Suprapubic skin (tissue), 4 donors: ENCODE data around the gene PNLIPRP3. TPM values are rescaled to one million over a fixed set of nuclear protein-coding genes. Genes with fewer than 3 reads are reported as not detected.

ENCODE experiments used
- DNase-seq, 2 donors: peaks; one replicate each; pipeline ENCODE4 v3.0.0-alpha.2; 2019; ENCODE audit warnings: low spot score in 2 of 2
- H3K27ac ChIP-seq: fragments of 200-600 bp; sonication (generic); one replicate; pipeline ENCODE4 v1.5.1; 2019
- H3K27me3 ChIP-seq: fragments of 200-600 bp; sonication (generic); one replicate; pipeline ENCODE4 v1.5.1; 2019
- H3K36me3 ChIP-seq: fragments of 200-600 bp; sonication (generic); one replicate; pipeline ENCODE4 v1.5.1; 2019
- H3K4me1 ChIP-seq: fragments of 200-600 bp; sonication (generic); one replicate; pipeline ENCODE4 v1.5.1; 2019
- H3K4me3 ChIP-seq: fragments of 200-600 bp; sonication (generic); one replicate; pipeline ENCODE4 v1.5.1; 2019; ENCODE audit warnings: mild to moderate bottlenecking
- H3K9me3 ChIP-seq: fragments of 200-600 bp; sonication (generic); one replicate; pipeline ENCODE4 v1.5.1; 2019
- EP300 ChIP-seq: sonication (generic); formaldehyde crosslinking; IDR thresholded peaks from one replicate; pipeline ENCODE4 v1.6.1; 2017; ENCODE audit warnings: antibody characterized with exemption
- POLR2A ChIP-seq, 2 donors: fragments of 450-650 bp; IDR thresholded peaks; one replicate each; pipeline ENCODE4 v1.6.1; 2017; ENCODE audit warnings: antibody characterized with exemption in 2 of 2, mild to moderate bottlenecking in 2 of 2, moderate library complexity in 2 of 2
- POLR2AphosphoS5 ChIP-seq, 3 donors: sonication (generic); formaldehyde crosslinking; IDR thresholded peaks; one replicate each; pipeline ENCODE4 v1.6.1; 2017; ENCODE audit warnings: antibody characterized with exemption in 3 of 3
- WGBS: methylation state at CpG from one replicate; pipeline ENCODE4 v1.1.5; 2018; 5-methylcytosine and 5-hydroxymethylcytosine counted together
- total RNA-seq, 4 donors: library from RNA; depleted of rRNA; stranded (reverse); fragments of >200 nt; gene quantifications; one replicate each; pipeline ENCODE4 v1.1.0, GENCODE V29; 2016
- TF ChIP-seq, protein P1 (sequence below), 2 donors: fragments of 200-600 bp in 1 of 2; fragments of 450-650 bp in 1 of 2; sonication (generic) in 1 of 2; IDR thresholded peaks; one replicate each; pipeline ENCODE4 v1.5.1; 2016 to 2019; ENCODE audit warnings: antibody characterized with exemption in 2 of 2, mild to moderate bottlenecking in 1 of 2, moderate library complexity in 1 of 2

Gene PNLIPRP3
- total RNA-seq, 4 donors from 2014 or later, result 27.4 to 53.9 (median 48.8) TPM

DNA sequence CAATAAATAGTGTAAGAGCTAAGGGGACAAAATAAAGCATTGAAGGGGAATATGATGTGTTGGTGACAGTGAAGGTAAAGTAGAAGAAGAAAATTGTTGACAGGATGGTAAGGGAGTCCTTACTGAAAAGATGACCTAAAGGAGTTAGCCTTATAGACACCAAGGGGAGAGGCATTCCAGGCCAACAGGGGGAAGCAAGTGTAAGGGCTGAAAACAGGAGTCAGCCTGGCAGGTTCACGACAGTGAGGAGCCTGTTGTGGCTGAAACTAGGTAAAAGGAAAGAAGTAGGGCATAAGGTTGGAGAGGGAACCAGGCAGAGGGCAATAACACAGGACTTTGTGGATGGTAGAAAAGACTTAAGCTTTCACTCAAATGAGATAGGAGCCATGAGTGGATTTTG is 34.0 kb downstream of the PNLIPRP3 start:
- peaks cover 6% of the 10 kb centered on the region for H3K36me3 ChIP-seq
- H3K4me3 ChIP-seq, result no peak overlapping the region
- 32% methylated on average over 1 of the region's 1 CpG for WGBS
- TF ChIP-seq EP300 (no peak), POLR2A (IDR thresholded peaks at IDR 0.05) (no peak), POLR2AphosphoS5 (IDR thresholded peaks at IDR 0.05) (no peak)
- TF ChIP-seq, protein P1, sequence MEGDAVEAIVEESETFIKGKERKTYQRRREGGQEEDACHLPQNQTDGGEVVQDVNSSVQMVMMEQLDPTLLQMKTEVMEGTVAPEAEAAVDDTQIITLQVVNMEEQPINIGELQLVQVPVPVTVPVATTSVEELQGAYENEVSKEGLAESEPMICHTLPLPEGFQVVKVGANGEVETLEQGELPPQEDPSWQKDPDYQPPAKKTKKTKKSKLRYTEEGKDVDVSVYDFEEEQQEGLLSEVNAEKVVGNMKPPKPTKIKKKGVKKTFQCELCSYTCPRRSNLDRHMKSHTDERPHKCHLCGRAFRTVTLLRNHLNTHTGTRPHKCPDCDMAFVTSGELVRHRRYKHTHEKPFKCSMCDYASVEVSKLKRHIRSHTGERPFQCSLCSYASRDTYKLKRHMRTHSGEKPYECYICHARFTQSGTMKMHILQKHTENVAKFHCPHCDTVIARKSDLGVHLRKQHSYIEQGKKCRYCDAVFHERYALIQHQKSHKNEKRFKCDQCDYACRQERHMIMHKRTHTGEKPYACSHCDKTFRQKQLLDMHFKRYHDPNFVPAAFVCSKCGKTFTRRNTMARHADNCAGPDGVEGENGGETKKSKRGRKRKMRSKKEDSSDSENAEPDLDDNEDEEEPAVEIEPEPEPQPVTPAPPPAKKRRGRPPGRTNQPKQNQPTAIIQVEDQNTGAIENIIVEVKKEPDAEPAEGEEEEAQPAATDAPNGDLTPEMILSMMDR (IDR thresholded peaks at IDR 0.05), result no peak
- DNase-seq, result no peak
- no peaks in the 10 kb centered on the region for H3K9me3 ChIP-seq
- no peaks in the 10 kb centered on the region for H3K4me1 ChIP-seq
- H3K27ac ChIP-seq, result no peak overlapping the region
- H3K27me3 ChIP-seq, result no peaks in the 10 kb centered on the region

DNA sequence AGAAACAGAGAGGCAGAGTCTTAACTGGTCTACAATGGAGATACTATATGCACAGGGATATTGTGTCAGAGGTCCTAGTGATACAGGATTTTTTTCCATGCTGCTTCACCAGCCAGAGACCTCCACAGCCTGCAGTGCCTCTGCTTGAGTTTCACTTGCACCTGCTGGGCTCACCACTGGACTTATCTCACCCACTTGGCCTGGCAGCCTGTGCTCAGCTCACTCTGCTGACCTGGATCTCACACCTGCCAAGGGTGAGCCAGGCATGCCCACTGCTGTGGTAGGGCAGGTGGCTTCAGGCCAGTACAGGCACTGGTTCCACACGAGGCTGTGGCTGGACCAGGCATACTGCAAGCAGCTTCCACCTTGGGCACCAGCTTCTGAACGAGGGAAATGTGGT is 36.6 kb downstream of the PNLIPRP3 start:
- H3K9me3 ChIP-seq, result no peaks in the 10 kb centered on the region
- WGBS, result 62% methylated on average over 2 of the region's 2 CpGs
- H3K27me3 ChIP-seq, result no peaks in the 10 kb centered on the region
- no peak for DNase-seq
- H3K27ac ChIP-seq, result no peak overlapping the region
- H3K4me1 ChIP-seq, result no peaks in the 10 kb centered on the region
- H3K4me3 ChIP-seq, result no peak overlapping the region
- H3K36me3 ChIP-seq, result peaks cover 6% of the 10 kb centered on the region
- TF ChIP-seq, protein P1 (IDR thresholded peaks at IDR 0.05), result no peak
- no peak for TF ChIP-seq POLR2A (IDR thresholded peaks at IDR 0.05)
- no peak for TF ChIP-seq POLR2AphosphoS5 (IDR thresholded peaks at IDR 0.05)
- no peak for TF ChIP-seq EP300

- WGBS, result 40% methylated on average over 3 of the region's 3 CpGs
- H3K9me3 ChIP-seq, result no peaks in the 10 kb centered on the region
- no peaks in the 10 kb centered on the region for H3K4me1 ChIP-seq
- TF ChIP-seq POLR2AphosphoS5 (IDR thresholded peaks at IDR 0.05) (no peak), POLR2A (IDR thresholded peaks at IDR 0.05) (no peak), EP300 (no peak)
- TF ChIP-seq, protein P1 (IDR thresholded peaks at IDR 0.05), result no peak
- H3K27ac ChIP-seq, result no peak overlapping the region
- DNase-seq, result no peak
- no peak overlapping the region for H3K4me3 ChIP-seq
- H3K36me3 ChIP-seq, result peaks cover 6% of the 10 kb centered on the region
- no peaks in the 10 kb centered on the region for H3K27me3 ChIP-seq
Observed at GRCh38 chr10:116465546-116465945, 37.9 kb downstream of the PNLIPRP3 start.

DNA sequence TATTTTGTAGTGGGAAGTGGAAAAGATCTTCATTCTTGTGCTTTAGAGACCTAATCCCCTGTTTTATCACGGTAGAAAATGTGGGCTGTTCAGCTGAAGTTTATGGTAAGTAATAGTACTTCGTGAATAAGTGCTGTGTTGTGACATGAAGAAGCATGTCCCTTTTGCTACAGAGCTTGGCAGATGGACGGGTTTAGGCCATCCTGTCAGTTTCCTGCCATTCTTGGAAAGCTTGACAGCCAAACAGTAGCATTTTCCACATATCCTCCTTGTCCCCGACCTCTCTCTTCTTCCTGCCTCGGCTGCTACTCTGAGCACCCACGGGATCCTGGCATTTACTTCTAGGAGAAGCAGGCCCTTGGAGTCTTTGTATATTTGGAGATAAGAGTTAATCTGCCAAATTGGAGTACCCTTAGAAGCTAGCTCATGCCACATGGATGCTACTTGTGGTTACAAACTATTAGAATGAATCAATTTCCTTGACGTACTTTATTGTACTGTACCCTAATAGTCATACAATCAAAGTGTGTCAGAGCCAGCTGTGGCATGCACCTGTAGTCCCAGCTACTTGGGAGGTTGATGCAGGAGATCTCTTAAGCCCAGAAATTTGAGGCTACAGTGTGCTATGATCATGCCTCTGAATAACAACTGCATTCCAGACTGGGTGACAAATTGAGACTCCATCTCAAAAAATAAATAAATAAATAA is 39.2 kb downstream of the PNLIPRP3 start:
- no peaks in the 10 kb centered on the region for H3K27me3 ChIP-seq
- 37% methylated on average over 7 of the region's 7 CpGs for WGBS
- no peak for DNase-seq
- TF ChIP-seq, protein P1 (IDR thresholded peaks at IDR 0.05), result no peak
- no peak for TF ChIP-seq POLR2AphosphoS5 (IDR thresholded peaks at IDR 0.05)
- H3K4me1 ChIP-seq, result no peaks in the 10 kb centered on the region
- H3K27ac ChIP-seq, result no peak overlapping the region
- H3K9me3 ChIP-seq, result no peaks in the 10 kb centered on the region
- peaks cover 6% of the 10 kb centered on the region for H3K36me3 ChIP-seq
- H3K4me3 ChIP-seq, result no peak overlapping the region

GRCh38 chr10:116469437-116469836 is 41.8 kb downstream of the PNLIPRP3 start:
- 73% methylated on average over 3 of the region's 3 CpGs for WGBS
- Histone ChIP-seq H3K27me3 (no peaks in the 10 kb centered on the region), H3K4me1 (no peaks in the 10 kb centered on the region), H3K27ac (no peak overlapping the region), H3K9me3 (no peaks in the 10 kb centered on the region), H3K4me3 (no peak overlapping the region), H3K36me3 (peaks cover 5% of the 10 kb centered on the region)
- TF ChIP-seq POLR2AphosphoS5 (IDR thresholded peaks at IDR 0.05) (no peak), POLR2A (IDR thresholded peaks at IDR 0.05) (no peak), EP300 (no peak)
- TF ChIP-seq, protein P1 (IDR thresholded peaks at IDR 0.05), result no peak
- DNase-seq, result no peak
